Measurements from ENCODE around the gene ANP32E. TPM values are rescaled to one million over a fixed set of nuclear protein-coding genes. Genes with fewer than 3 reads are reported as not detected.

The ANP32E gene
- total and polyA plus RNA-seq, 2 of the 4 experiments (the other 2 are of a cell fraction): 5.9 to 18.4 TPM

- TF ChIP-seq USF2 (IDR thresholded peaks at IDR 0.05; ENCODE audit: low read depth, low read length): peak; percentile 94
- no peak for TF ChIP-seq NFE2L2 (IDR thresholded peaks at IDR 0.05; ENCODE audit: low read depth, low read length)
- TF ChIP-seq FOS (IDR thresholded peaks at IDR 0.05; ENCODE audit: low read depth, low read length): no peak
Measured at GRCh38 chr1:150213170-150214098, 22.5 kb downstream of the ANP32E start (continued).

- dilution Hi-C loops (cut with HindIII; ENCODE audit: low sequenced_read_pairs, unreplicated experiment) (no loop called here), in situ Hi-C loops (cut with MboI; ENCODE audit: low sequenced_read_pairs) (no loop called here), intact Hi-C loops (cut with micrococcal nuclease) (no loop called here)
- Histone ChIP-seq H3K27ac (ENCODE audit: insufficient read depth, low read length) (no peak overlapping the region), H2BK15ac (ENCODE audit: low read depth, low read length) (no peak overlapping the region), H4K91ac (ENCODE audit: insufficient read depth, low read depth, low read length) (no peak overlapping the region), H3K36me3 (ENCODE audit: control insufficient read depth, insufficient read depth, low read length) (no peaks in the 10 kb centered on the region), H2BK120ac (ENCODE audit: low read depth, low read length) (no peak overlapping the region), H3K27me3 (ENCODE audit: control insufficient read depth, insufficient read depth, low read length) (no peaks in the 10 kb centered on the region), H3K18ac (ENCODE audit: low read depth, low read length) (no peak overlapping the region), H3K79me1 (ENCODE audit: low read depth in 1 of 2, low read length in 2 of 2) (0 out of 4 replicates have a peak, but pooled peaks cover 0 to 3% of the 10 kb centered on the region in 2 experiments), H2AFZ (replicated peaks; ENCODE audit: low read length, poor library complexity) (no peak overlapping the region), H2AK5ac (ENCODE audit: low read depth, low read length) (no peak overlapping the region), H3K4me3 (ENCODE audit: insufficient read depth, low read depth, low read length) (no peak overlapping the region), H3K9me1 (ENCODE audit: insufficient read depth, low read length) (0 out of 2 replicates have a peak, but pooled peaks cover 3% of the 10 kb centered on the region), H2AK9ac (replicated peaks; ENCODE audit: low read depth, low read length, poor library complexity) (no peak overlapping the region), H3K4me1 (ENCODE audit: control insufficient read depth, insufficient read depth, low read length) (no peaks in the 10 kb centered on the region; the same call in 1 of the 2 replicates), H4K5ac (ENCODE audit: low read depth, low read length) (no peak overlapping the region), H3K4me2 (ENCODE audit: low read depth, low read length) (no peak overlapping the region), H4K20me1 (ENCODE audit: insufficient read depth, low read length) (no peaks in the 10 kb centered on the region), H3K56ac (ENCODE audit: extremely low read depth, insufficient read depth, low read length) (no peak overlapping the region), H3K23ac (ENCODE audit: low read depth, low read length) (no peak overlapping the region), H4K8ac (ENCODE audit: low read depth in 2 of 2, low read length in 2 of 2) (no peak overlapping the region), H3K4ac (ENCODE audit: low read depth, low read length) (no peak overlapping the region), H3K9ac (ENCODE audit: low read depth, low read length) (no peak overlapping the region), H2BK5ac (ENCODE audit: low read depth, low read length, poor library complexity, severe bottlenecking) (no peak overlapping the region), H3K9me3 (ENCODE audit: control insufficient read depth, insufficient read depth, low read length) (no peaks in the 10 kb centered on the region), H3K14ac (replicated peaks; ENCODE audit: low read depth, low read length) (no peak overlapping the region), H2BK20ac (ENCODE audit: low read depth, low read length) (no peak overlapping the region)
- POLR2A ChIA-PET (ENCODE audit: unreplicated experiment): no interaction called here
- no TSS peak for BruUV-seq (replicated peaks)
- DNase-seq (no peak), ATAC-seq (ENCODE audit: low read depth) (no peak)
- TF ChIP-seq RCOR1 (IDR thresholded peaks at IDR 0.05; ENCODE audit: insufficient replicate concordance, low read length) (no peak), MAZ (IDR thresholded peaks at IDR 0.05; ENCODE audit: borderline replicate concordance, low read depth, low read length) (no peak), CHD1 (IDR thresholded peaks at IDR 0.05; ENCODE audit: low read depth, low read length) (no peak), CEBPB (IDR thresholded peaks at IDR 0.05; ENCODE audit: low read depth, low read length) (no peak), MXI1 (IDR thresholded peaks at IDR 0.05; ENCODE audit: borderline replicate concordance, low read depth, low read length) (no peak), POLR2A (IDR thresholded peaks at IDR 0.05; ENCODE audit: low read depth, low read length) (no peak), ELK1 (IDR thresholded peaks at IDR 0.05; ENCODE audit: borderline replicate concordance, low read depth, low read length) (no peak), RFX5 (IDR thresholded peaks at IDR 0.05; ENCODE audit: low read depth, low read length) (no peak)
- no CpG with 5 or more reads among the region's 9 CpGs for WGBS, 2 experiments (ENCODE audit: extremely low coverage in 2 of 2, insufficient read length in 1 of 2)
- CTCF ChIA-PET: no interaction called here
Measured at GRCh38 chr1:150212070-150212469, 23.8 kb downstream of the ANP32E start.

Data from IMR-90 (cell line).